GM18499 (cell line): ENCODE data around the gene SUSD3.
"Not testable (repeated sequence)": the region's sequence is repeated elsewhere in the genome, so short reads cannot be mapped to it uniquely, and the experiment has no call there.

Experiments used
- ATAC-seq: cut with Tn5 transposase; IDR thresholded peaks from one replicate; pipeline ENCODE4 v1.9.1; 2021; ENCODE audit warnings: moderate number of reproducible peaks; ENCODE audit not compliant: insufficient read depth, unreplicated experiment

SUSD3 gene

DNA sequence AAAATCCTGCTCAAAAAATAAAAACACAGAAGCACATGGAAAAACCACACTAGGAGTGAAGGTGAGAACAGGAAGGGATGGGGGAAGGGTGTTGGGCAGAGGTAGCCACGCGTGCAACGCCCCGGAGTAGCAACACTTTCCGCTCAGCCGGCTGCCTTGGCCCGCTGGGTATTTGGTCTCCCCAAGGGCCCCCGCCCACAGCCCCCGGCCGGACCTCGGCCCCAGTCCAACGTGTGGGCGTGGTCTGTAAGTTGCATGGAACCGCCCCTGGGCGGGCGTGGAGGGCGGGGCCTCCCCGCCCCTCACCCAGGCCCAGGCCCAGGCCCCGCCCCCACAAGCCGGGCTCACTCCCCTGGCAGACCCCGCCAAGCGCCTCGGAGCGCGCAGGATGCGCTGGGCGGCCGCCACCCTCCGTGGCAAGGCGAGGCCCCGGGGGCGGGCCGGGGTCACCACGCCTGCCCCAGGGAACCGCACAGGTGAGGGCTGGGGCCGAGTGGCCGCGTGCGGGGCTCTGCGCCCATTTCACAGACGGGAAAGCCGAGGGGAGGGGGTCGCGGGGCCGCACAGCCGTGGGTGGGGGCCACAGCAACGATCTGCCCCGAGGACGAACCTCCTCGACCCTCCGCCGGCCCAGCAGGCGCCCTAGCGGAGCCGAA, at the start of gene SUSD3:
Gene SUSD3 (plus strand): TSS at position 347 of the 656 bp plus-strand sequence. CDS start 42 bp downstream, at position 389.
- ATAC-seq: no peak

DNA sequence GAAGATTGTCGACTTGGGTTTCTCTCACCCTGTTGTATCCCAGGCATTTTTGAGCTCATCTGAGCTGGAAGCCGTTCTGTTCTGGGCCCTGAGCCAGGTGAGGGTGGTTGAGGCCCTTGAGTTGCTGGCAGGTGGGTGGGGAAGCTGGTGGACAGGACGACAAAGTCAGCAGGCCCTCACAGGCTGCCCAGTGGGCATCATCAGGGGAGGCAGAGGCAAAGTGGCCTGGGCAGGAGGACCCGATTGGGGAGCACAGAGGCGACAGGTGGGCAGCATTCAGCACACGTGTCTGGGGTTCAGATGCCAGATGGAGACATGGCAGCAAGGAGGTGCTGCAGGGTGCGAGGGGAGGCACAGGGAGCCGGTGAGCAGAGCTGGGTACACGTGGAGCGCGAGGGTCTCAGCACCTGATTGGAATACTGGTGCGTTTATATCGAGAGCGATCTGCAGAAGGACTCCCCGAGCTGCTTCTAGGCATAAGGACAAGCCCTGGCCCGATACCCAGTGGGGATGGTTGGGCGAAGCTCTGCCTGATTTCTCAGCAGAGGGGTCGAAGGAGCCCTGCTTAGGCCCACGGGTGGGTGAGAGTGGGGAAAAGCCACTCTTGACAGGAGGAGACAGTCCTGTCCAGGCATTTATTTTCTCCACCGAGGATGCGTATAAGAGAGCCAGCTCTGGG, 49.0 kb upstream of the SUSD3 start:
- no peak for ATAC-seq

DNA sequence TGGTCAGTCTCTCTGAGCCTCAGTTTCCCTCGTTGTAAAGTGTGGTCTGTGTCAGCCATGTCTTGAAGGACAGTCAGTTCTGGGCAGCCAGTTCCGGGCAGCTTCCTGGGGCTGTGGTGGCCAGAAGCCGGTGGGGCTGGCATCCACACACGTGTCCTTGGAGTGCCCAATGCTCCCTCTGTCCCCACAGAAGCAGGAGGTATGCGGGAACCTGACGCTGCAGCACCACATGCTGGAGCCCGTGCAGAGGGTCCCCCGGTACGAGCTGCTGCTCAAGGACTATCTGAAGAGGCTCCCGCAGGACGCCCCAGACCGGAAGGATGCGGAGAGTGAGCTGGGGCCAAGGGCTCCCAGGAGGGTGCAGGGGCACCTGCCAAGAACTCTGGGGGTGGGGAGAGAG, 48.4 kb upstream of the SUSD3 start:
- ATAC-seq: no peak

DNA sequence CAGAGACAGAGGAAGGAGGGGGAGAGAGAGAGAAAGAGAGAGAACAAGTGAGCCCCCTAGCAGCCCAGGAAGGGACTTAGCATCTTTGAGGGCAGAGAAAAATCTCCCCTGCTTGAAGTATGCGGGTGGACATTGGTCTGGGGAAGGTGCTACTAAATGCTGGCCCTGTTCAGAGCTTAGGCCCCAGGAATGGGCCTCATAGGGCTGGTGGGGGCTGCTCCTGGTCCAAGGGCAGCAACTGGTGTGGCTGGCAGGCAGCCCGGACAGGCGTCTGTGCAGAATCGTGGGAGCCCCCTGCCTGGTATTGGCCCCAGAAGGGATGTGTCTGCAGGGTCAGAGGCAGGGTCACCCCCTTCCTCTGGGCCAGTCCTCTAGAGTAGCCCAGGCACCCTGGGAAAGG, 47.8 kb upstream of the SUSD3 start:
- no peak for ATAC-seq

DNA sequence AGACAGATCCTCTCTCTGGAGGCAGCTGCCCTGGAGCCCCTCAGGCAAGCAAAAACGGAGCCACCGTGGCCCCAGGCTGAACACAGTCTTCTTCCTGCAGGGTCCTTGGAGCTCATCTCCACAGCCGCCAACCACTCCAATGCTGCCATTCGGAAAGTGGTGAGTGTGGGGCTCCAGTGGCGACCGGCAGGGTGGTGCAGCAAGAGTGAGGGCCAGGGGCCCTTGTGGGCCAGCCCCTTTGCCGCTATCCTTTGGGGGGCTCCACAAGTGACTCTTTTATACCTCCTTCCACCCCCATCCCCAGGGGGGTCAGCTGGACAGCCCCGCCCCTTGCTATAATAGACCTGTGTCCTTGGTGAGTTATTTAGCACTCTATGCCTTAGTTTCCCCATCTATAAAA, 47.4 kb upstream of the SUSD3 start:
- ATAC-seq: no peak

DNA sequence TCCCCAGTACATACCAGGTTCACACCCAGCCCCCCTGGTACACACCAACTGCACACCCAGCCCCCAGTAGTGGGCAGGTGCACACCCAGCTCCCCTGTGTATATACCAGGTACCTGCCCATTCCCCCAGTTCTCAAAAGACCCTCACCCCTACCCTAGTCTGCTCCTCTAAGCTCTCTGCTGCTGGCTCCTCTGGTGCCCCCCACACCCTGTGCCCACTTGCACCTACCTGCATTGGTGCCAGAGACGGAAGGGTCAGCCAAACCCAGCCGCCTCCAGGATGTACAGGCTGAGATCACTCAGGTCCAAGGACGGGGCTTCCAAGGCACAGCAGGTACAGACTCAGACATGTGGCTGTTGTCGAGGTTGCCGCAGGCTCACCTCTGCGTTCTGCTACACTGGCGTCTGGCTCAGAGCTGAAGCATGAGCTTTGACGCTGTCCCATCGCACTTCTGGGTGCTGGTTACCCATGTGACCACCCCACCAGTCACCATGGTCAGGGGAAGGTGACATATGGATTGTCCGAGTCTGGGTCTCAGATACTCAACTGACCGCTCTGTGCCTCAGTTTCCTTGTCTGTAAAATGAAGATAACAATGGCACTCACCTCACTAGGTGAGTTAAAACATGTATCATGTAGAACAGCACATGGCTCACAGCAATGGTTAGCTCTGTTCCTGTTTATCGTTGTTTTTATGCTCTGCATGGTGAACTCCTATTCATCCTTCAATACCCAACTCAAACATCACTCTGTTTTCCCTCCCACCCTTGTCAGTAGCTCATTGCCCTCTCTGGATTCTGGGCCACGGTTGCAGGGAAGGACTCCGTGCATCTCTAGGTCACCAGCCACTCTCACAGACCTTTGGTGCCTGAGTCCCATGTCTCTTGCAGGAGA, 45.3 kb upstream of the SUSD3 start:
- no peak for ATAC-seq

DNA sequence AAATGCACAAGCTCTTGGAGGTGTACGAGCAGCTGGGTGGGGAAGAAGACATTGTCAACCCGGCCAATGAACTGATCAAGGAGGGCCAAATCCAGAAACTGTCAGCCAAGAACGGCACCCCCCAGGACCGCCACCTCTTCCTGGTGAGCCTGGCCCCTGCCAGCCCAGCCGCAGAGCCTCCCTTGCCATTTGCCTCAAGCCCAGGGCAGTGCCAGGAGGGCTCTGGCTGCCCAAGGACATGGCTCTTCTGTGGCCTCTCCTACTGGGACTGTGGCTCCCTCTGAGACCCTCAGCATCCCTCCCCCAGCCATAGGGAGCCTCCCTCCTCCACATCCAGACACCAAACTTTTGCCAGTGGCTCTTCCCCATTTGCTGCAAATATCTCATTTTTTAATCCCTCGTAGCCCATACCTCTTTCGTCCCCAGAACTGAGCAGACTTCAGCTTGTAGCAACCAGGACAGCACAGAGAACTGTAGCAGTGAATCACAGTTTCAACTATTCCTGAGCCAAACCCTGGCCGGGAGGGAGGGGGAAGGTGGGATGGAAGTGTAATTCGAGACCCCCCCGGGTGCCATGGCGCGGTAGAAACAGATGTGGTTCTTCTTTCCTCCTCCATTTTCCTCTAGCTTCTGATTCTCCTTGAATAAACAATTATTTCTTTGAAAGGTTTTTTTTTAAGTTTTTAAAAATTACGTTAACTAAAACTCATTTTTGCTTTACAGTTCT, 44.5 kb upstream of the SUSD3 start:
- ATAC-seq: no peak

DNA sequence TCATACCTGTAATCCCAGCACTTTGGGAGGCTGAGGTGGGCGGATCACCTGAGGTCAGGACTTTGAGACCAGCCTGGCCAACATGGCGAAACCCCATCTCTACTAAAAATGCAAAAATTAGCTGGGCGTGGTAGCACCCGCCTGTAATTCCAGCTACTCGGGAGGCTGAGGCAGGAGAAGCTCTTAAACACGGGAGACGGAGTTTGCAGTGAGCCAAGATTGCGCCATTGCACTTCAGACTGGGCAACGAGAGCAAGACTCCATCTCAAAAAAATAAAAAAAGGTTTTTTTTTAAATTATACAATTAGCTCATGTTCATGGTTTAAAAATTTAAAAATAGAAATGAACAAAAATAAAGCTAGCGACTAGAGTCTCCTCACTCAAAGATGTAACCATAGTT, 43.3 kb upstream of the SUSD3 start:
- not testable (repeated sequence) for ATAC-seq

DNA sequence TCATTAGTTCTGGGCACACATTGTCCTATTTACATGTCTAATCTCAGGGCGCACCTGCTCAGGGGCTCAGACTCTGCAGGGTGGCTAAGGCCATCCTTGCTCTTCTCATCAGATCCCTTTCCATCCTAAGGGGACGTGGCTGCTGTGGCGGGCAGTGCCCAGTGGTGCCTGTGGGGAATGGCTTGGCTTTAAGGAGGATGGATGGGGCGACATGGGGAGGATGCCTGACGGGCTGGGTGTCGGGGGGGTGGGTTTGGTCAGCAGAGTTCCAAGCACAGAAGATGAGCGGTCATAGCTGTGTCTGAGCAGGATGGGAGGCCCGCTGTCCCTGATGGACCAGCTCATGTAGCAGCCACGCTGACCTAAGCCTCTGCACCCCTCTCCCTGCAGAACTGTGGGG, 40.9 kb upstream of the SUSD3 start:
- no peak for ATAC-seq

DNA sequence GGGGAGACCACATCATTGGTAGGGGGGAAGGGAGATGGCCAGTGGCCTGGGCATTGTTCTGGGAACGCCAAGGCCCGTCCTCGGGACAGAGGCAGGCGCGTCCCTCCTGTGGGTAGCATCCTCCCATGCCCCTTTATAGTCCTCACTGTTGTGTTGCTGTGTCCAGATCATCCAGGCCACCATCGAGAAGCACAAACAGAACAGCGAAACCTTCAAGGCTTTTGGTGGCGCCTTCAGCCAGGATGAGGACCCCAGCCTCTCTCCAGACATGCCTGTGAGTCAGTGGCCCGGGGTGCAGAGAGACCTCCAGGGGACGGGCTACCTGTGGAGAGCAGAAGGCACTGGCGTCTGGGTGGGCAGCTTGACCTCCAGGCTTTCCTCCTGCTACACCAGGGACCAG, 38.4 kb upstream of the SUSD3 start:
- no peak for ATAC-seq

DNA sequence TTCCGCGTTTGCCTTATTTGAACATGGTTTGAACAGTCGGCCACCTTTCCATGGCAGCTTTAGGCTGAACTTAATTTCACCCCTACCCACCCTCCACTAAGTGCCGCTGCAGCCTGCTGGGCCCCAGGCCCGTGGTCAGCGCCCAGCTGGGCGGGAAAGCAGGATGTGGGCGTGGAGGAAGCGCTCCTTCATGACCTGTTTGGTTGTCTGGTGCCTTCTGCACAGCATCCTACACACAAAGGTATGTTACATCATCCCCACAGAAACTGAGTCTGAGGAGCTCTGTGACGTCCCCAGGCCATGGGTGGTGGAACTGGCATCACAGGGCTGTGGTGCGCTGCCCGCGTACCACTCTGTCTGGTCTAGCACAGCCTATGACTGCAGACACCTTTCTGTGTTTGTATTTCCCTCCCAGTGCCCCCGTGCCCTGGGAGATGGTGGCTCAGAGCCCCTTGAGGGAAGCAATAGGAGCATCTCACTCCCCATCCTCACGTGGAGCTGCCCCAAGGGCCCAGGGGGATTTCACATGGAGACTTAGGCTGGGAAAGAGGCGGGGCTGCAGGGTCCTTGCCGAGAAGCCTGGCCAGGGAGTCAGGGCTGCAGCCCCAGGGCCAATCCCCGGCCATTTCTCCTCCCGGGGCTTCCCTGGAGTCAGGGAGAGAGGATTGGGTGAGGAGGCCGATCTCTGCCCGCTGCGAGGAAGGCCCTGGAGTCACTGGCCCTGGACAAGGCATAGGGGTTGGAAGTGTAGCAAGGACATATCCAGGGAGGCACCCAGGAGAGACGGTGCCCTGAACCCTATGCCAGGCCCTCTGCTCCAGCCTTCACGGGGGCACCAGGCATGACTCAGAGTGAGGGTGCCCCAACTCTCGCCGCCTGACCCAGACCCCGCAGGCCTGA, 37.5 kb upstream of the SUSD3 start:
- ATAC-seq: no peak

DNA sequence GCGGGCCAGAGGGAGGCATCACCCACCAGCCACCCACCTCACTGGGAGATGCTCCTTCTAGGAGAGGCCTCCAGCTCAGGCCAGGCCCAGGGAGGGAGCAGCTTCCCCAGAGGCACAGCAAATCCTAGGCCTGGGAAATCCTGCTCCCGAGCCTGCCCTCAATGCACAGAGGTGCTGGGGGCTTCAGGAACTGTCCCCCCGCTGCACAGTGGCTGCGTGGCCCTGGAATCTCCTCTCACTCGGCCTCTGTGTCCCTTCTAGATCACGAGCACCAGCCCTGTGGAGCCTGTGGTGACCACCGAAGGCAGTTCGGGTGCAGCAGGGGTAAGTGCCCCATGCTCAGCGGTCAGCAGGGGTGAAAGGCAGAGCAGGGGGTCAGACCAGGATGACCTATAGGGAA, 36.4 kb upstream of the SUSD3 start:
- no peak for ATAC-seq

DNA sequence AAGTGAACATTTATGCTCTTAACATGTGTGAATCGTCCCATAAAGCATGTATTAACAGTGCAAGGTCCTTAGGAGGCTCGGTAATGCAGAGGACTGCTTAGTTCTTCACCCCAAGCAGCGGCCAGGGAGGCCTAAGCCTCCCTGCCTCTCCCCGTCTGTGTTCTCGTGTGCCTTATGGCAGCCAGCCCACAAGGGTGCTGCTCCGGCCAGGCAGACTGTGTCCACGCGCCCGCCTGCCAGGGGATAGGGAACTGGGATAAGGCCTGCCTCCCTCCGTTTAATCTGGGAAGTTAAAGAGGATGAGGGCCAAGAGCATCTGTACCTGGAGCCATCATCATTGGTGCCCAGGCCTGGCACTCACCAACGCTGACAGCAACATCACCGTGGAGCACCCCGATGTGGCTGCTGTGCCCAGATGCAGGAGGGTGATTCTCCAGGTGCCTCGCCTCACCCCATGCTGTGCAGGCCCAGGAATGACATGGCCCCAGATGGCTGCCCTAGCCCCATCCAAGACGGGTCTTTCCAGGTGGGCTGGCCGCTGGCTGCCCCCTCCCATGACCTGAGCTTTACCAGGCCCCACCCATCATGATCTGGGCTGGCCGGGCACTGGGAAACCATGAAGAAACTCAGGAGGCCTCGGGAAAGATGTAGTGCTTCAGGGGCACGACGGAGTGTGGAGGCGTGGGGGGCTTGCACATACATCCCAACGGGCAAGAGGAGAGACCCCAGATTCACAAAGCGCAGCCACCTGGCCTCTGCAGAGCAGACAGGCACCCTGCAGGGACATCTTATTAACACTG, 35.6 kb upstream of the SUSD3 start:
- ATAC-seq: no peak

DNA sequence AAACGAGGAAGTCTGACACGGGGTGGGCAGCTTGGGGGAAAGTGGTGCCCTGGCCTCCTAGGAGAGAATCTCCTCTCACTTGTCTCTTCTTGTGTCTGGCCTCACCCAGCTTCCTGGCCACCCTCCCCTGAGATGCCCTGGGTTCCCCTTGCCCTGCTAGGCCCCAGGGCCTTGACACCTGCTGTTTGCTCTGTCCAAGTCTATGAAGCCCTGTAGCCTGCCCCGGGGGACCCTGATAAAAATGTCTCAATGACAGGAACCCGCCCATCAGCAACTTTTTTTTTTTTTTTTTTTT, 35.0 kb upstream of the SUSD3 start:
- ATAC-seq: no peak

DNA sequence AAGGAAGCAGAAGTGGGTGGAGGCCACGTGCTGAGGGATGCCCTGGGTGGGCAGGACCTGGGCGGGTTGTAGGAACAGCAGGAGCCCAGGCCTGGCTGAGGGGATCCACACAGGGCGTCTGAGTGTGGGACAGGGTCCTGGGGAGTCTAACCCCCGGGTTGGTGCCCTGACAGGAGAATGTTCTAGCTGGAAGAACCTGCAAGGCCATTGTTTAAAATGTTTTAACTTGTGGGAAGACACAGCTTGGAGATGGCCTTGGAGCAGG, 33.9 kb upstream of the SUSD3 start:
- no peak for ATAC-seq

DNA sequence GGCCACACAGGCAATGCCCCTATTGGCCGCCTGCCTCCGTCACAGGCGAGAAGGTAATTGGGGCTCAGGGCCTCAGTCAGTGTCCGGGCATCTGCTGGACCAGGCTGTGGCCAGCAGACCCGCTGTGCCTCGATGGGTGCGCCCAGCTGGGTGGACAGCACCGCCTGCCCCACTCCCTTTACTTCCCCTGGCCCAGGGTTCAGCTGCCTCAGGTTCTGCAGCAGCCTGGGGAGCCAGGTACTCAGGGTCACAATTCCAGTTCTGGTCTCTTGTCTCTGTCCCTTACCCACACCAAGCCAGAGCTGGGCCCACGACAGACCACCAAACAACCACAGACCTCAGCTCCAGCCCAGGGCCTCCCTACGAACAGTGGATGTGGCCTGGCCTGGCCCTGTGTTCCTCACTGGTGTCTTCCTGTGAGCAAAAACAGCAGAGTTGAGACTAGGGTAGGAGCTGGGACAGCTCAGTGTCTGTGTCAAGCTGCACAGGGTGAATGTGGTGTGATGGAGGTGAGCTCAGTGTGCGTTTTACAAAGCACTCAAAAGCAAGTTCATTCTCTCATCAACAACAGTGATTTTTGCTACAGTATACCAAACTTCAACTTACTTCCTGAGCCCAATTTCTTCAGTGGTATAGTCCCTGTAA, 33.4 kb upstream of the SUSD3 start:
- ATAC-seq: no peak

DNA sequence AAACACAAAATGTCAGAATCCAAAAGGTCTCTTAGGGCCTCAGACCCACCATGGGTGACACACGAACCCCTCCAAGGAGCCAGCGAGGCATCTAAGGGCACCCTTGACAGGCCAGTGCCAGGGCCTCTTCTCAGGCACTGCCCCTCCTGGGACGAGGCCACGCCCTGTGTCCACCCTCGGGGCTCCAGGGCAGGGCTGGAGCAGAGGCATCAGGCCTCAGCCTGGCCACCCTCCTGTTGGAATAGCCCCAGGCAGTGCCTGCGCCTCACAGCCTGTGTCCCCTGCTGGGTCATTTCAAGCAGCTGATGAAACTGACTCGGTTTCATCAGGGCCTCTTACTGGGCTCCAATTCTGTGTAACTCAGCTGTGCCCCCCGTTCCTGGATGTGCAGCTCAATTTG, 32.8 kb upstream of the SUSD3 start:
- no peak for ATAC-seq

DNA sequence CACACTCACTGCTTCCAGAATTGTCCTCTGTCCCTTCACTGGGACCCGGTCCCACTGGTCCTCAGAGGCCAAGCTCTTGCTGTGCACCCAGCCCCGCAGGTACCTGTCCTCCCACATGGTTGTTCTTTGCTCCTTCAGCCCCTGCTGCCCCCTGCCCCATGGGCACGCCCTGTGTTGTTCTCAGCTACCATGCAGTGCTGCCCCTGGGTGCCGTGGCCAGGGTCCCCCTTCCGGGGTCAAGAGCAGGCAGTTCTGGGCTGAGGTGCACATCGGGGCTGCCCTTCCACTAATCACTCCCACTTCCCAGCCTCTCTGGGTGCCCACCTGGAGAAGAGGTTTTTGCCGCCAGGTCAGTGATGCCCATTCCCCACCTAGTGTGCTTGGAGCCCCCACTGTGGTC, 31.9 kb upstream of the SUSD3 start:
- no peak for ATAC-seq

DNA sequence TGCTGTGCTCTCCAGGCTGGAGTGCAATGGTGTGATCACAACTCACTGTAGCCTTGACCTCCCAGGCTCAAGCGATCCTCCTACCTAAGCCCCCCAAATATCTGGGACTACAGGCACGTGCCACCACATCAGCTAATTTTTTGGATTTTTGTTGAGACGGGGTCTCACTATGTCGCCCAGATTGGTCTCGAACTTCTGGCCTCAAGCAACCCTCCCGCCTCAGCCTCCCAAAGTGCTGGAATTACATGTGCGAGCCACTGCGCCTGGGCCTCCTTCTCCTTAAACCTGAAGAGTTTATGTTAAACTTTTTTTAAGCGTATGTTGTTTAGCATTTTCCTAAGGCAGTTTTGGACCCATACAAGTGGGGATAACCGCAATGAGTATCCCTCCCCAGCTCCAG, 30.8 kb upstream of the SUSD3 start:
- no peak for ATAC-seq
